ENCODE results near the gene HAPLN3. TPM values are rescaled to one million over a fixed set of nuclear protein-coding genes. Genes with fewer than 3 reads are reported as not detected.
A peak's percentile ranks its signal among the peaks of the same experiment; 100 is the strongest.

HAPLN3 gene
- total RNA-seq, 1 experiment from 2014 or later = 42.4 TPM

GRCh38 chr15:88878720-88879184, 16.6 kb downstream of the HAPLN3 start:
- Histone ChIP-seq H3K4me2 (ENCODE audit: insufficient read depth, insufficient read length, low read length) (no peak overlapping the region), H4K5ac (ENCODE audit: insufficient read length, low read depth, low read length) (no peak overlapping the region), H3T11ph (ENCODE audit: low read length) (no peak overlapping the region), H3K4ac (ENCODE audit: low read depth, low read length) (no peak overlapping the region), H3K27me3 (ENCODE audit: insufficient read depth, low read length) (no peaks in the 10 kb centered on the region), H3K79me2 (ENCODE audit: insufficient read depth, low read length) (no peaks in the 10 kb centered on the region), H3K27ac (ENCODE audit: insufficient read length, low read depth, low read length) (no peak overlapping the region), H2BK20ac (ENCODE audit: low read depth, low read length, poor library complexity, severe bottlenecking) (no peak overlapping the region), H2AFZ (ENCODE audit: low read length) (no peak overlapping the region), H2BK15ac (ENCODE audit: low read depth, low read length) (no peak overlapping the region), H4K91ac (ENCODE audit: insufficient read length, low read depth, low read length) (no peak overlapping the region), H4K20me1 (ENCODE audit: control insufficient read depth, insufficient read depth, insufficient read length) (peaks cover 2% of the 10 kb centered on the region), H3K4me1 (ENCODE audit: insufficient read depth, low read length) (no peaks in the 10 kb centered on the region; the same call in 1 of the 2 replicates), H3K56ac (ENCODE audit: insufficient read length, low read depth, low read length) (no peak overlapping the region), H3K14ac (ENCODE audit: insufficient read depth, low read length) (no peak overlapping the region; the same call in 1 of the 2 replicates), H3K9ac (ENCODE audit: extremely low read depth, insufficient read length, low read length) (no peak overlapping the region), H3K23me2 (ENCODE audit: insufficient read length, low read depth, low read length, poor library complexity, severe bottlenecking) (no peaks in the 10 kb centered on the region), H4K8ac (replicated peaks; ENCODE audit: insufficient read length, low read depth, low read length) (no peak overlapping the region), H2BK12ac (ENCODE audit: insufficient read length, low read depth, low read length) (no peak overlapping the region), H3K18ac (ENCODE audit: insufficient read length, low read depth, low read length) (no peak overlapping the region), H3K79me1 (ENCODE audit: insufficient read depth, low read depth, low read length, poor library complexity, severe bottlenecking) (no peaks in the 10 kb centered on the region), H2BK120ac (ENCODE audit: low read depth, low read length, poor library complexity, severe bottlenecking) (no peak overlapping the region), H2AK5ac (ENCODE audit: insufficient read length, low read length) (no peak overlapping the region), H3K9me3 (ENCODE audit: control insufficient read depth, low read depth, low read length) (no peaks in the 10 kb centered on the region), H2BK5ac (ENCODE audit: insufficient read length, low read length) (no peak overlapping the region), H3K23ac (ENCODE audit: insufficient read length, low read depth, low read length) (no peak overlapping the region)
- peak; percentile 87 for DNase-seq
- peak; percentile 89 for TF ChIP-seq CTCF (conservative IDR thresholded peaks at IDR 0.05)
- Mint-ChIP-seq H3K4me3 (no peak overlapping the region), H3K27me3 (ENCODE audit: low read depth) (no peaks in the 10 kb centered on the region; the same call in 1 of the 2 replicates), H3K9me3 (no peaks in the 10 kb centered on the region), H3K36me3 (ENCODE audit: insufficient read depth in 1 of 3, low read depth in 3 of 3) (peaks cover 22 to 72% (median 45%) of the 10 kb centered on the region in 3 experiments; a peak in 6 of 7 replicates), H3K27ac (peak overlapping the region in 1 of 3 experiments; percentile 15; a peak in 1 of 7 replicates), H3K4me1 (peaks cover 9 to 14% of the 10 kb centered on the region in 2 experiments; a peak in 3 of 4 replicates)
- no CpG with 5 or more reads among the region's 18 CpGs for whole genome bisulfite sequencing (ENCODE audit: extremely low coverage, insufficient read length, low lambda C conversion rate)
